Peyer's patch (tissue), 4 donors: Measurements from ENCODE around the gene IGF2R.

Experiments used
- CTCF ChIP-seq, 6 experiments: fragments of 450-650 bp in 4 of 6; fragments of 200-600 bp in 2 of 6; sonication (generic) in 1 of 6; IDR thresholded peaks; one replicate each; pipeline ENCODE4 v1.5.1; 2017 to 2019; ENCODE audit warnings: antibody characterized with exemption in 6 of 6, mild to moderate bottlenecking in 3 of 6, moderate library complexity in 1 of 6
- POLR2A ChIP-seq, 2 donors: fragments of 450-650 bp; IDR thresholded peaks; one replicate each; pipeline ENCODE4 v1.5.1; 2017; ENCODE audit warnings: antibody characterized with exemption in 2 of 2, mild to moderate bottlenecking in 2 of 2, moderate library complexity in 2 of 2

GRCh38 chr6:160138839-160139419, 170.0 kb downstream of the IGF2R start:
- no peak for TF ChIP-seq CTCF (IDR thresholded peaks at IDR 0.05)
- no peak for TF ChIP-seq POLR2A (IDR thresholded peaks at IDR 0.05)
